GM12864 (cell line): ENCODE measurements around the gene NDUFS2.
A peak's percentile ranks its signal among the peaks of the same experiment; 100 is the strongest.

ENCODE experiments used
- DNase-seq: peaks from one replicate; pipeline ENCODE4 v3.0.0-alpha.2; 2011; ENCODE audit warnings: low read depth
- H3K4me3 ChIP-seq: 2 replicates; pipeline ENCODE4 v1.5.1; 2011; ENCODE audit warnings: mild to moderate bottlenecking, low read depth, low read length, control low read depth
- TF ChIP-seq, protein P1 (sequence below): IDR thresholded peaks from 2 replicates; pipeline ENCODE4 v1.5.1; 2011; ENCODE audit warnings: low read depth, mild to moderate bottlenecking, moderate library complexity, low read length, control low read depth, inconsistent platforms; ENCODE audit errors: missing control alignments

Gene NDUFS2

GRCh38 chr1:161195171-161195570 is 7.0 kb upstream of the NDUFS2 start:
- TF ChIP-seq, protein P1, sequence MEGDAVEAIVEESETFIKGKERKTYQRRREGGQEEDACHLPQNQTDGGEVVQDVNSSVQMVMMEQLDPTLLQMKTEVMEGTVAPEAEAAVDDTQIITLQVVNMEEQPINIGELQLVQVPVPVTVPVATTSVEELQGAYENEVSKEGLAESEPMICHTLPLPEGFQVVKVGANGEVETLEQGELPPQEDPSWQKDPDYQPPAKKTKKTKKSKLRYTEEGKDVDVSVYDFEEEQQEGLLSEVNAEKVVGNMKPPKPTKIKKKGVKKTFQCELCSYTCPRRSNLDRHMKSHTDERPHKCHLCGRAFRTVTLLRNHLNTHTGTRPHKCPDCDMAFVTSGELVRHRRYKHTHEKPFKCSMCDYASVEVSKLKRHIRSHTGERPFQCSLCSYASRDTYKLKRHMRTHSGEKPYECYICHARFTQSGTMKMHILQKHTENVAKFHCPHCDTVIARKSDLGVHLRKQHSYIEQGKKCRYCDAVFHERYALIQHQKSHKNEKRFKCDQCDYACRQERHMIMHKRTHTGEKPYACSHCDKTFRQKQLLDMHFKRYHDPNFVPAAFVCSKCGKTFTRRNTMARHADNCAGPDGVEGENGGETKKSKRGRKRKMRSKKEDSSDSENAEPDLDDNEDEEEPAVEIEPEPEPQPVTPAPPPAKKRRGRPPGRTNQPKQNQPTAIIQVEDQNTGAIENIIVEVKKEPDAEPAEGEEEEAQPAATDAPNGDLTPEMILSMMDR: no peak
- H3K4me3 ChIP-seq: no peak overlapping the region
- DNase-seq: peak; percentile 50

GRCh38 chr1:161196111-161196510 is 6.1 kb upstream of the NDUFS2 start:
- H3K4me3 ChIP-seq: no peak overlapping the region
- TF ChIP-seq, protein P1: no peak
- DNase-seq: no peak

DNA sequence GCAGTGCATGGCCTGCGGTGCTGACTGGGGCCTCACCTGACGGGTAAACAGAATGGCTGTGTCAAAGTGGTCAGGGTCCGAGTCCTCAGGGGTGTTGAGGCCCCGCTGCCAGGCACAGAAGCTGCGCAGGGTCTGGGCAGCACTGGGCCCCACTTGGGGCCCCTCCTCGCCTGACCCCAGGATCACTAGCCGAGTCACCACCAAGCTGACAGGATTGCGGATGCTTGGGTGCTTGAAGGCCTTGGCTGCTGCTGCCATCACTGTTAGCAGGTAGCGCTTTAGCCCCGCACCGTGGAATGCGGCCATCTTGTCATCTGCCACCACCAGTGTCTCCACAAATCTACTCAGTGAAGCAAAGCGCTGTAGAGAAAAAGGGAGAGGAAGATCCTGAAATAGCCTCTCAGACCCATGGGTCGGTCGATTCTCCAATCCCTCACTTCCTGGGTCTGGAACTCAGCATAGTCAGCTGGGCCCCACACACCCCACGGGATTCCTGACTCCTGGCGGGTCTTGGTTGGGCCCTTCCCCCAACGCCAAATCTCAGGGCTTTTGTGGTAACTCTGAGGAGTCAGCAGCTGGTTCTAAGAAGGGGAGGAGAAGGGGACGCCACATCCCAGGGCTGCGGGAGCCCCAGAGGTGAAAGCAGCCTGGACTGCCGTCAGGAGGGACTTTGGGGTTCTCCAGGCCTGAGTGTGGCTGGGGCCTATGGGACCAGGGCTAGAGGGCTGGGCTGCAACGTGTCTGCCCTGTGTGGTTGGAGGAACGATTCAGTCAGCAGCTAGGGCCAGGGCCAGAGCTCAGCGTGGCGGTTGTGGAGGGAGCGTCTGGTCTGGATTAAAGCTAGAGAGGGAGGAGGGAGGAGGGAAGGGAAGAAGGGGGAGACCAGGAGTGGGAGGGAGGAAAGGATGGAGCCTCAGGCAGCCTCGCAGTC is 5.4 kb upstream of the NDUFS2 start:
- H3K4me3 ChIP-seq: no peak overlapping the region
- DNase-seq: no peak
- TF ChIP-seq, protein P1: no peak

DNA sequence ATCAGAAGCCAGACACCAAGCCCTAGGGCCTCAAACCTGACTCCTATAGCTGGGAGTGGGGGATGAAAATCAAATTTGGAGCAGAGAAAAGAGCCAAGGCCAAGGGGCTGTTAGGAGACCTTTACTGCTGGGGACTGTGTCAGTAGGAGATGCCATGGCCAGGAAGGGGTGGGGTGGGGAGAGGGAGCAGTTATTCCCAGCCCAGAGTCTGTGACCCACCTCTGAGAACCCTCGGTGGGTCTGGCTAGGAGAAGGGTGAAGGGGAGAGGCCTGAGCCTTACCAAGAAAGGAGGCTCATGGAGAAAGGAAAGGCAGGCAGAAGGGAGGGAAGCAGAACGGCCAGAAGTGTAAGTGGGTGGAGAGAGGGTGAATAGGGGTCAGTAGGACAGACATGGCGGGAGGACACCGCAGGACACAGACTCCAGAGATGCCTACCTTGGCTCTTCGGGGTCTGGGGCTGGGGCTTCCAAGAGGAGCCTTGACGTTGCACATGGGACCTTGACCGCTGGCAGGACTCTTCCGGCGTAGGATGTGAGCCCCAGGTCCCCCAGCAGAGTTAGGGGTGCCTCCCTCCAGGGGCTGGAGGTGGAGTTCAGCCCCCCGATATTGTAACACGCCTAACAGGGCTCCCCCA is 4.5 kb upstream of the NDUFS2 start:
- H3K4me3 ChIP-seq: no peak overlapping the region
- no peak for DNase-seq
- TF ChIP-seq, protein P1: no peak

GRCh38 chr1:161198194-161198896 is 3.8 kb upstream of the NDUFS2 start:
- no peak overlapping the region for H3K4me3 ChIP-seq
- TF ChIP-seq, protein P1: no peak
- no peak for DNase-seq

DNA sequence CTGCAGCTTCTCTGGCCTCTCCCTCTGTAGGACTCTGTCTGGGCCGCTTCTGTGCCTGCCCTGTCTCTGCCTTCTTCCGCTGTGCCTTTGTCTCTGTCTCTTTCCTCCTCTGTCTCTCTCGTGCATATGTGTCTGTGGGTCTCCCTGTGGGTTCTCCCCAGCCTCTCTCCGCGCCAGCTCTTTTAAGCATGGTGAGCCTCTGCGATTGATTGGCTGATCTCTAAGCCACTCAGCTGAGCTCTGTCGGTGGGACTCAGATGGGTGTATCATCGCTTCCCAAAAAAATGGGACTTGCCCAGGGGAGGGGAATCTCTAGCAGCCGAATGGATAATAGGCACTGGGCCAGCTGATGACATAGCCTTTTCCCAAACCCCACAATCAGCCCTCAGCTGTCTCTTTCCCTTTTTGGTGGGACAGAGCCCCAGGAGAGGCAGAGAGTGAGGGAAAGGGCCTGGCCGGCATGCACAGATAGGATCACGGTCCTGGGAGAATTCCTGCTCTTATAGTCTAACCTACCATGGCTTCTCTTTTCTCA is 3.2 kb upstream of the NDUFS2 start, which contains the start of gene ADAMTS4:
Gene ADAMTS4 (minus strand): TSS at position 158 of the 535 bp plus-strand sequence. CDS start 427 bp downstream, outside the sequence.
- DNase-seq: no peak
- no peak within 1 kb of the TSS for H3K4me3 ChIP-seq
- TF ChIP-seq, protein P1: no peak
